Lower leg skin (tissue), 4 donors: ENCODE data around the gene LIM2. TPM values are rescaled to one million over a fixed set of nuclear protein-coding genes. Genes with fewer than 3 reads are reported as not detected.

ENCODE experiments used
- DNase-seq, 2 donors: peaks; one replicate each; pipeline ENCODE4 v3.0.0-alpha.2; 2019; ENCODE audit warnings: low spot score in 2 of 2
- H3K4me3 ChIP-seq: fragments of 200-600 bp; sonication (generic); 2 replicates; pipeline ENCODE4 v1.5.1; 2017; ENCODE audit warnings: mild to moderate bottlenecking, low read depth; ENCODE audit not compliant: poor library complexity, severe bottlenecking
- CTCF ChIP-seq, 3 donors: fragments of 450-650 bp; IDR thresholded peaks; one replicate each; pipeline ENCODE4 v1.5.1; 2016; ENCODE audit warnings: antibody characterized with exemption in 3 of 3, mild to moderate bottlenecking in 3 of 3, moderate library complexity in 2 of 3
- POLR2A ChIP-seq, 2 donors: fragments of 450-650 bp; IDR thresholded peaks; one replicate each; pipeline ENCODE4 v1.6.1; 2016 to 2017; ENCODE audit warnings: antibody characterized with exemption in 2 of 2, mild to moderate bottlenecking in 1 of 2, moderate library complexity in 1 of 2
- WGBS, 2 donors: methylation state at CpG; one replicate each; pipeline ENCODE4 v1.1.5; 2018; 5-methylcytosine and 5-hydroxymethylcytosine counted together
- intact Hi-C: fragments of 100-400 bp; cut with DNase I; formaldehyde crosslinking; loops from one replicate; pipeline ENCODE4 v1.15.0; 2023; ENCODE audit warnings: low total_unique reads
- total RNA-seq, 4 donors: library from RNA; depleted of rRNA; stranded (reverse); fragments of >200 nt; gene quantifications; one replicate each; pipeline ENCODE4 v1.1.0, GENCODE V29; 2016

Gene LIM2
- total RNA-seq, 4 donors from 2014 or later = not detected

GRCh38 chr19:51368366-51369282, 19.1 kb downstream of the LIM2 start, which contains the start of gene CLDND2:
Gene CLDND2, minus strand, starts transcription at chr19:51369003. Its CDS starts 426 bp downstream, at chr19:51368577.
- intact Hi-C loops = no loop called here
- TF ChIP-seq POLR2A (IDR thresholded peaks at IDR 0.05) (no peak), CTCF (IDR thresholded peaks at IDR 0.05) (no peak)
- no peak for DNase-seq
- 67 to 75% methylated on average over 15 to 22 of the region's 23 CpGs for WGBS, 2 donors
- H3K4me3 ChIP-seq = peak within 1 kb of the TSS; percentile 70

GRCh38 chr19:51367565-51368365, 20.0 kb downstream of the LIM2 start:
- TF ChIP-seq CTCF (IDR thresholded peaks at IDR 0.05) (no peak), POLR2A (IDR thresholded peaks at IDR 0.05) (no peak)
- 3% methylated on average over 27 to 35 of the region's 64 CpGs for WGBS, 2 donors
- intact Hi-C loops = no loop called here
- H3K4me3 ChIP-seq = peak overlapping the region; percentile 70
- peak; percentile 99 to 100 for DNase-seq

- intact Hi-C loops = no loop called here
Measured at GRCh38 chr19:51367255-51367564, 20.6 kb downstream of the LIM2 start.

GRCh38 chr19:51366389-51367254, 21.2 kb downstream of the LIM2 start:
- TF ChIP-seq CTCF (IDR thresholded peaks at IDR 0.05) = peak in 1 of 3 donors; percentile 64
- TF ChIP-seq POLR2A (IDR thresholded peaks at IDR 0.05) = peak in 1 of 2 donors; percentile 27
- H3K4me3 ChIP-seq = peak overlapping the region; percentile 60
- intact Hi-C loops = no loop called here
- DNase-seq = peak; percentile 98 to 100
- 1% methylated on average over 49 to 54 of the region's 54 CpGs for WGBS, 2 donors

More at GRCh38 chr19:51367255-51367564, 20.6 kb downstream of the LIM2 start:
- peak overlapping the region; percentile 41 for H3K4me3 ChIP-seq
- TF ChIP-seq CTCF (IDR thresholded peaks at IDR 0.05) = no peak
- TF ChIP-seq POLR2A (IDR thresholded peaks at IDR 0.05) = peak in 1 of 2 donors; percentile 52
- peak in 1 of 2 donors; percentile 37 for DNase-seq
- 0 to 1% methylated on average over 12 to 15 of the region's 15 CpGs for WGBS, 2 donors

GRCh38 chr19:51365965-51366388, 21.8 kb downstream of the LIM2 start, which contains the start of gene ETFB:
Gene ETFB, minus strand, starts transcription at chr19:51366388. Its CDS starts 62 bp downstream, at chr19:51366326.
- 0 to 2% methylated on average over 16 to 27 of the region's 27 CpGs for WGBS, 2 donors
- intact Hi-C loops = no loop called here
- TF ChIP-seq CTCF (IDR thresholded peaks at IDR 0.05) = no peak
- TF ChIP-seq POLR2A (IDR thresholded peaks at IDR 0.05) = no peak
- H3K4me3 ChIP-seq = peak within 1 kb of the TSS; percentile 60
- DNase-seq = no peak
